HG03457 (cell line): ENCODE measurements around the gene UGCG.
A peak's percentile ranks its signal among the peaks of the same experiment; 100 is the strongest.

Experiments
- ATAC-seq: cut with Tn5 transposase; IDR thresholded peaks from one replicate; pipeline ENCODE4 v1.9.1; 2021; ENCODE audit warnings: moderate number of reproducible peaks; ENCODE audit not compliant: unreplicated experiment

Gene UGCG

DNA sequence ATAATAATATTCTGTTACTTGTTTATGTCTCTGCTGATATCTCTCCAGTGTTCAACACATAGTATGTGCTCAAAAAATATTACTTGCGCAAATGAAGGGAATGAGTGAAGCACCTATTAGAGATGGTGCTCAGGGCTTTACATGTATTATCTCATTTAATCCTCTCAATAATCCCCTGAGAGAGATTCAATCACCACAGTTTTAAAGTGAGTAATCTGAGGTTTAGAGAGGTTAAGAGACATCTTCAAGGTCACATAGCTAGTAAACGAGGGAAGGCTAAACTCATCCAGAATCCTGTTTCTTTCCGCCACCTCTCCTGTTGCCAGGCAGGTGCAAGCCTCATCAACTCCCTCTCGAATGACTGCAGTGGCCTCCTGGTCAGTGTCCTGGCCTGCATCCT lies 82.0 kb downstream of the UGCG start:
- no peak for ATAC-seq

DNA sequence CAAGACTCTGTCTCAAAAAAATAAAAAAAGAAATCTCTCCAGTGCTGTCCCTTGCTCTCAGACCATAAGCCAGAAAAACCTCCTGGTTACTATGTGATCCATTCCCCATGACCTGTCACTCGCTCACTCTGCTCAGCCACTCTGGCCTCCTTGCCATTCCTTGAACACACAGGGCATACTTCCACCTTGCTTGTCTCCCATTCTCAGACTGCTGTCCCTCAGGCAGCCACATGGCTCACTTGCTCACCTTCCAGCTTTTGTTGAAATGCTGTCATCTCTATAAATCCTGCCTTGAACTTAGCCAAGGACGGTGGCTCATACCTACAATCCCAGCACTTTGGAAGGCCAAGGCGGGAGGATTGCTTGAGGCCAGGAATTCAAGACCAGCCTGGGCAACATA lies 82.9 kb downstream of the UGCG start:
- ATAC-seq, result no peak

DNA sequence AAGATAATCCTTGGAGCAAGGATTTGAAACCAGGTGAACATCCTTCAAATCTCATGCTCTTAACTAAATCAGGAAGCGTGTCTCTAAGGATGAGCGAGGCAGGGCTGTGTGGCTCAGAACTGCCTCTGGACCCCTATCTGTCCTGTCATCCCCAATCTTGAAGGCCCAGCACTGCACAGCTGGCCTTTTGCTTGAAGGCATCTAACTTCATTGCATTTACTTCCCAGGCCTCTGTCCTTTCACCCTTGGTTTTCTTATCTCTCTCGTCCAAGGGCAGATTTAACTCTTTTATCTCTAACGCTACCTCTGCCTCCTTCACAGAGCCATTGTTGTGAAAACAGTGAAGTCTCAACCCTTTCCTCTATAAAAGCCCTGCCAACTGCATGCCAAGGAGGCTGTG lies 83.8 kb downstream of the UGCG start:
- no peak for ATAC-seq

DNA sequence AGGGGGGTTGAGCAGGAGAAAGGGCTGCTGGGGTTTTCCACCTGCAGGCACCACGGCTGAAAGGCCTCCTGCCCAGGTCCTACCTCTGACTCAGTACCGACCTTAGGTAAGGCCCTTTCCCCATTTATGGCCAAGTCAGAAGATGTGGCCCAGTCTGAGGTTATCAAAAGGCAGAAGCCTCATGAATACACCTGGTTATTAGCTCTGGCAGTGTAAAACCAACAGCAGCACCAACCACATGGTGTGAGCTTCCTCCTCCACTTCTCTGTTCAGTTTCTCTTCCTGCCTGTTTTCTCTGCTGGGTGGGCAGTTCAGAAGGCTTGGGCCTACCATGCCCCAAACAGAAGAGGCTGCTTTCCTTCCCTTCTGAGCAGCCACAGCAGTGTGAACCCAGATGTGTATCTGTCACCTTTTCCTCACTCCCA lies 86.9 kb downstream of the UGCG start:
- peak; percentile 76 for ATAC-seq

DNA sequence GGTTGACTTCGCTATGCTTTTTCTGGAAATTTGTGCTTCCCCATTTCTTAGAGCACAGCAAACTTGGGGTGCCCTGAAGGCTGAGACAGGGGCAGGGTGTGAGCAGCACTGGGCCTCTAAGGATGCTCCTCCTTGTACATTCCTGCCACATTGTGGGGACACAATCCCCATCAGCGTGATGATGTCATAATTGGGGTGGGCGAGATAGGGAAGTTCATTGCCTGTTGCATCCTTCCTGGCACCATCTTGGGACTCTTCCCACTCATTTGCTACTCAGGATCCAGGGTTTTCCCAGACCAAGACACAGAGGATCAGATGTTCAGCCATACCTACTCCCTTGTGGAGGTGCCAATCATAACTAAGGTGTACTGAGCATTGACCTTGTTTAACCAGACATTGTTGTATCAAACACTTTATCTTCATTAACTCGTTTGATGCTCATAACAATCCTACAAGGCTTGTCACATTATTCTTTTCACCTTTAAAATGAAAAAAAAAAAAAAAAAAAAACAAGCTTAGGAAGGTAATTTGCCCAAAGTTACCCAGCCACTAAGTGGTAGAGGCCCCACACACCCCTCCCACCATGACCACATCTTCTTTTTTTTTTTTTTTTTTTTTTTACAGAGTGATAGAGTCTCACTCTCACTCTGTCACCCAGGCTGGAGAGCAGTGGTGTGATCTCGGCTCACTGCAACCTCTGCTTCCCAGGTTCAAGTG lies 87.6 kb downstream of the UGCG start:
- ATAC-seq, result no peak
